H1 (cell line): Measurements from ENCODE around the gene TBC1D13. TPM values are rescaled to one million over a fixed set of nuclear protein-coding genes. Genes with fewer than 3 reads are reported as not detected.

Experiments used
- CTCF ChIA-PET: fragments of 300-600 bp; sonication (Branson Sonifier 250); formaldehyde crosslinking; loops from one replicate; lab custom pipeline; 2021; ENCODE audit not compliant: partially characterized antibody; lab: Charles Lee
- POLR2A ChIA-PET: fragments of 300-600 bp; sonication (Branson Sonifier 250); formaldehyde crosslinking; loops from one replicate; lab custom pipeline; 2021; ENCODE audit warnings: inconsistent platforms; ENCODE audit not compliant: partially characterized antibody; lab: Charles Lee
- DNase-seq, 2 experiments: peaks; one replicate each; pipeline versions ENCODE4 v3.0.0 to v3.0.0-alpha.2; 2010 to 2022; ENCODE audit warnings: low spot score in 2 of 2, low read depth in 1 of 2, mixed read lengths in 1 of 2
- FAIRE-seq: peaks from 2 replicates; lab custom pipeline; 2011; peaks lifted over from hg19 to GRCh38; lab: Jason Lieb, UNC
- H2AFZ ChIP-seq: 2 replicates; pipeline ENCODE4 v1.8.1; 2012; ENCODE audit warnings: low read length, inconsistent platforms
- H2AK5ac ChIP-seq: 2 replicates; pipeline ENCODE4 v1.6.1; 2013; ENCODE audit warnings: low read depth, low read length
- H2BK120ac ChIP-seq: replicated peaks from 2 replicates; pipeline ENCODE3; 2013; ENCODE audit warnings: low read depth, low read length, inconsistent platforms
- H2BK12ac ChIP-seq: 2 replicates; pipeline ENCODE4 v1.6.1; 2013; ENCODE audit warnings: low read depth, low read length
- H2BK15ac ChIP-seq: 2 replicates; pipeline ENCODE4 v1.6.1; 2013; ENCODE audit warnings: low read length
- H2BK20ac ChIP-seq: 2 replicates; pipeline ENCODE4 v1.6.1; 2013; ENCODE audit warnings: low read length
- H2BK5ac ChIP-seq: 2 replicates; pipeline ENCODE4 v1.6.1; 2013; ENCODE audit warnings: low read depth, low read length
- H3K14ac ChIP-seq: 2 replicates; pipeline ENCODE4 v1.6.1; 2013; ENCODE audit warnings: inconsistent platforms; ENCODE audit not compliant: insufficient read length
- H3K18ac ChIP-seq: 2 replicates; pipeline ENCODE4 v1.6.1; 2013; ENCODE audit warnings: low read length; ENCODE audit errors: extremely low read depth
- H3K23ac ChIP-seq: 2 replicates; pipeline ENCODE4 v1.6.1; 2013; ENCODE audit warnings: inconsistent platforms; ENCODE audit not compliant: insufficient read length
- H3K23me2 ChIP-seq: 2 replicates; pipeline ENCODE4 v1.6.1; 2013; ENCODE audit warnings: low read depth, low read length
- H3K27ac ChIP-seq: 2 replicates; pipeline ENCODE4 v1.6.1; 2011; ENCODE audit warnings: low read depth, low read length, inconsistent platforms
- H3K27me3 ChIP-seq, 4 experiments: replicated peaks in 1 of 4; 1 replicate in 1 of 4; 2 replicates in 3 of 4; pipeline versions ENCODE4 v1.6.1 to v1.8.1; 2011 to 2013; ENCODE audit warnings: low read length in 3 of 4, mild to moderate bottlenecking in 3 of 4, inconsistent platforms in 2 of 4, mixed read lengths in 2 of 4, moderate library complexity in 1 of 4; ENCODE audit not compliant: control insufficient read depth in 3 of 4, insufficient read depth in 3 of 4; ENCODE audit errors: extremely low read depth in 1 of 4
- H3K36me3 ChIP-seq, 4 experiments: 2 replicates each; pipeline versions ENCODE4 v1.6.1 to v1.8.1; 2011 to 2013; ENCODE audit warnings: mild to moderate bottlenecking in 4 of 4, low read length in 3 of 4, moderate library complexity in 2 of 4, control low read depth in 1 of 4, inconsistent platforms in 1 of 4; ENCODE audit not compliant: insufficient read depth in 4 of 4, control insufficient read depth in 2 of 4
- H3K4ac ChIP-seq: replicated peaks from 2 replicates; pipeline ENCODE3; 2013; ENCODE audit warnings: low read length, low read depth, mixed read lengths, inconsistent platforms; ENCODE audit not compliant: insufficient read length
- H3K4me1 ChIP-seq, 4 experiments: replicated peaks in 1 of 4; 1 replicate in 1 of 4; 2 replicates in 3 of 4; pipeline versions ENCODE4 v1.6.1 to v1.8.1; 2011 to 2013; ENCODE audit warnings: low read length in 3 of 4, inconsistent platforms in 2 of 4, mixed read lengths in 1 of 4; ENCODE audit not compliant: insufficient read depth in 4 of 4, control insufficient read depth in 3 of 4
- H3K4me2 ChIP-seq, 2 experiments: 2 replicates each; pipeline versions ENCODE4 v1.6.1 to v1.8.1; 2011 to 2013; ENCODE audit warnings: low read depth in 2 of 2, low read length in 2 of 2, control low read depth in 1 of 2, inconsistent platforms in 1 of 2, mild to moderate bottlenecking in 1 of 2; ENCODE audit not compliant: insufficient read depth in 1 of 2
- H3K4me3 ChIP-seq, 4 experiments: fragments of 200-600, 300-600 bp in 1 of 4; sonication (generic), shearing (Covaris generic), sonication (Bioruptor Twin) in 1 of 4; 2 replicates each; pipeline versions ENCODE4 v1.5.1 to v1.8.1; 2011 to 2016; ENCODE audit warnings: low read length in 4 of 4, low read depth in 3 of 4, control low read depth in 2 of 4, inconsistent platforms in 2 of 4, mild to moderate bottlenecking in 2 of 4, mixed read lengths in 1 of 4, moderate library complexity in 1 of 4; ENCODE audit not compliant: insufficient read depth in 2 of 4; ENCODE audit errors: extremely low read depth in 1 of 4
- H3K56ac ChIP-seq: replicated peaks from 2 replicates; pipeline ENCODE3; 2013; ENCODE audit warnings: low read depth, mild to moderate bottlenecking, mixed read lengths, low read length, inconsistent platforms; ENCODE audit not compliant: insufficient read length
- H3K79me1 ChIP-seq: 2 replicates; pipeline ENCODE4 v1.6.1; 2013; ENCODE audit warnings: low read depth, low read length, control low read depth
- H3K79me2 ChIP-seq, 2 experiments: 2 replicates each; pipeline versions ENCODE4 v1.6.1 to v1.8.1; 2012 to 2013; ENCODE audit warnings: low read length in 2 of 2, mild to moderate bottlenecking in 2 of 2, inconsistent platforms in 1 of 2; ENCODE audit not compliant: insufficient read depth in 2 of 2, control insufficient read depth in 1 of 2
- H3K9ac ChIP-seq, 4 experiments: replicated peaks in 1 of 4; 1 replicate in 1 of 4; 2 replicates in 3 of 4; pipeline versions ENCODE4 v1.6.1 to v1.8.1; 2011 to 2013; ENCODE audit warnings: low read depth in 3 of 4, low read length in 3 of 4, control low read depth in 2 of 4, mild to moderate bottlenecking in 2 of 4, moderate library complexity in 2 of 4, inconsistent platforms in 1 of 4; ENCODE audit errors: extremely low read depth in 1 of 4
- H3K9me3 ChIP-seq, 2 experiments: 2 replicates each; pipeline versions ENCODE4 v1.6.1 to v1.8.1; 2012 to 2013; ENCODE audit warnings: mild to moderate bottlenecking in 2 of 2, moderate library complexity in 2 of 2, control low read depth in 1 of 2, inconsistent platforms in 1 of 2, low read depth in 1 of 2, low read length in 1 of 2, mixed read lengths in 1 of 2; ENCODE audit not compliant: insufficient read depth in 2 of 2
- H4K20me1 ChIP-seq, 2 experiments: replicated peaks in 1 of 2; 2 replicates each; pipeline versions ENCODE3 to v1.8.1; 2011 to 2013; ENCODE audit warnings: inconsistent platforms in 2 of 2, low read length in 2 of 2, mild to moderate bottlenecking in 1 of 2; ENCODE audit not compliant: insufficient read depth in 2 of 2, control insufficient read depth in 1 of 2
- H4K5ac ChIP-seq: 2 replicates; pipeline ENCODE4 v1.6.1; 2013; ENCODE audit warnings: low read length, low read depth, mixed read lengths, inconsistent platforms; ENCODE audit not compliant: insufficient read length
- H4K8ac ChIP-seq: 2 replicates; pipeline ENCODE4 v1.8.0; 2013; ENCODE audit warnings: mild to moderate bottlenecking, moderate library complexity, low read length, inconsistent platforms; ENCODE audit not compliant: insufficient read depth; ENCODE audit errors: extremely low read depth
- H4K91ac ChIP-seq: replicated peaks from 2 replicates; pipeline ENCODE3; 2013; ENCODE audit warnings: low read length, mixed read lengths, inconsistent platforms; ENCODE audit not compliant: insufficient read length
- BRCA1 ChIP-seq: IDR thresholded peaks from 2 replicates; pipeline ENCODE4 v1.6.1; 2012; ENCODE audit warnings: low read depth, low read length, improper control_type of control experiment
- CEBPB ChIP-seq: IDR thresholded peaks from 2 replicates; pipeline ENCODE4 v1.6.1; 2012; ENCODE audit warnings: low read depth, low read length
- CHD1 ChIP-seq: IDR thresholded peaks from 2 replicates; pipeline ENCODE4 v1.6.1; 2012; ENCODE audit warnings: low read depth, low read length, improper control_type of control experiment
- JUN ChIP-seq: IDR thresholded peaks from 2 replicates; pipeline ENCODE4 v1.6.1; 2011; ENCODE audit warnings: low read depth, mild to moderate bottlenecking, improper control_type of control experiment, low read length
- KDM1A ChIP-seq: fragments of 200-600, 300-600 bp; sonication (generic); IDR thresholded peaks from 2 replicates; pipeline ENCODE4 v1.7.1; 2016; ENCODE audit warnings: mild to moderate bottlenecking, low read length, borderline replicate concordance
- SIX5 ChIP-seq: IDR thresholded peaks from 2 replicates; pipeline ENCODE4 v1.6.1; 2011; ENCODE audit warnings: mild to moderate bottlenecking, low read depth, low read length
- TCF12 ChIP-seq: IDR thresholded peaks from 2 replicates; pipeline ENCODE4 v1.6.1; 2011; ENCODE audit warnings: low read depth, mild to moderate bottlenecking, low read length
- WGBS, 2 experiments: shearing (Covaris generic) in 1 of 2; methylation state at CpG; one replicate each; pipeline versions ENCODE4 v1.1.6 to v1.1.7; 2013 to 2015; ENCODE audit warnings: low lambda C conversion rate in 2 of 2, mixed read lengths in 2 of 2, inconsistent platforms in 1 of 2, low coverage in 1 of 2, missing lambda C conversion rate in 1 of 2; ENCODE audit not compliant: insufficient replicate concordance in 2 of 2, insufficient coverage in 1 of 2, insufficient read length in 1 of 2; ENCODE audit errors: extremely low coverage in 1 of 2, missing lambda C conversion rate in 1 of 2; 5-methylcytosine and 5-hydroxymethylcytosine counted together
- polyA plus RNA-seq, 7 experiments: library from polyadenylated mRNA; depleted of rRNA in 3 of 7; stranded (reverse) in 5 of 7; unstranded in 2 of 7; fragments of >200 nt in 5 of 7; fragments of 200-250 nt in 2 of 7; gene quantifications; 1 replicate in 5 of 7; 2 replicates in 1 of 7; 4 replicates in 1 of 7; pipeline versions ENCODE4 v1.2.1 to v1.2.3, GENCODE V29; 2011 to 2013; ENCODE audit warnings: missing spikeins in 2 of 7, mixed read lengths in 2 of 7
- total RNA-seq: library from RNA; stranded (reverse); fragmentation: NEBNext Ultra II Directional; extraction: Animal tissue kit (Norgen Biotek cat#: 25700); gene quantifications from 2 replicates; pipeline ENCODE4 v1.2.1, GENCODE V29; 2021
- TF ChIP-seq, protein P1 (sequence below): IDR thresholded peaks from 2 replicates; pipeline ENCODE4 v1.6.1; 2012; ENCODE audit warnings: inconsistent platforms

The TBC1D13 gene
- total and polyA plus RNA-seq, 2 of the 8 experiments (the other 6 are each of a cell fraction or from before 2014, with no cell fraction given): 21.3 to 24.7 TPM

DNA sequence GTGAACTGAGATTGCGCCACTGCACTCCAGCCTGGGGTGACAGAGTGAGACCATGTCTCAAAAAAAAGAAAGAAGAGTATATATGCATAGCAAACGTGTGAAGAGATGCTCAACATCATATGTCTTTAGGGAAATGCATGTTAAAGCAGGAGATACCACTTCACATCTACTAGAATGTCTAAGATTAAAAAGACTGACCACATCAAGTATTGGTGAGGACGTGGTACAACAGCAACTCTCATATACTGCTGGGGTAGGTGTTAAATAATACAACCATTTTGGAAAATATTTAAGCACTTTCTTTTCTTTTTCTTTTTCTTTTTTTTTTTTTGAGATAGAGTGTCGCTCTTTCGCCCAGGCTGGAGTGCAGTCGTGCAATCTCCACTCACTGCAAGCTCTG lies 1.6 kb upstream of the TBC1D13 start:
- no peak overlapping the region for H4K91ac ChIP-seq

More for the DNA sequence above, 1.6 kb upstream of the TBC1D13 start:
- H3K4ac ChIP-seq: no peak overlapping the region
- H2AFZ ChIP-seq: no peak overlapping the region
- no peaks in the 10 kb centered on the region; the same call in 1 of the 2 replicates for H3K79me1 ChIP-seq
- TF ChIP-seq KDM1A (no peak), CHD1 (no peak), SIX5 (no peak), TCF12 (no peak), JUN (no peak), CEBPB (no peak), BRCA1 (no peak)
- TF ChIP-seq, protein P1, sequence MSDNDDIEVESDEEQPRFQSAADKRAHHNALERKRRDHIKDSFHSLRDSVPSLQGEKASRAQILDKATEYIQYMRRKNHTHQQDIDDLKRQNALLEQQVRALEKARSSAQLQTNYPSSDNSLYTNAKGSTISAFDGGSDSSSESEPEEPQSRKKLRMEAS: no peak
- POLR2A ChIA-PET: no interaction called here
- H3K9ac ChIP-seq: no peak overlapping the region
- H2AK5ac ChIP-seq: no peak overlapping the region
- peaks cover 5% of the 10 kb centered on the region; the same call in 1 of the 2 replicates for H3K23me2 ChIP-seq
- peaks cover 0 to 2% (median 0%) of the 10 kb centered on the region in 4 experiments; a peak in 1 of 7 replicates for H3K4me1 ChIP-seq
- H3K36me3 ChIP-seq: no peaks in the 10 kb centered on the region
- no peak overlapping the region for H2BK20ac ChIP-seq
- no peak overlapping the region for H3K56ac ChIP-seq
- H3K4me2 ChIP-seq: no peak overlapping the region
- WGBS, 2 experiments: 89% methylated on average over 6 of the region's 6 CpGs; no CpG with 5 or more reads in 1 of the 2 experiments
- H4K5ac ChIP-seq: no peak overlapping the region
- no peak overlapping the region for H2BK5ac ChIP-seq
- no peak overlapping the region for H2BK12ac ChIP-seq
- H3K14ac ChIP-seq: no peak overlapping the region
- no peak for DNase-seq
- no peak overlapping the region for H2BK15ac ChIP-seq
- H3K9me3 ChIP-seq: no peaks in the 10 kb centered on the region
- H3K27ac ChIP-seq: no peak overlapping the region
- FAIRE-seq: no peak
- H3K23ac ChIP-seq: no peak overlapping the region
- H3K18ac ChIP-seq: no peak overlapping the region
- no peaks in the 10 kb centered on the region for H3K27me3 ChIP-seq
- CTCF ChIA-PET: interaction anchor here (0.8 to 2.6 kb wide), 2 partner anchors 14 to 52 kb away, joined by 3 to 15 read pairs; partner anchors contain the start of gene ZER1
- H4K8ac ChIP-seq: no peak overlapping the region
- no peaks in the 10 kb centered on the region for H4K20me1 ChIP-seq
- H3K4me3 ChIP-seq: no peak overlapping the region
- peaks cover 0 to 7% of the 10 kb centered on the region in 2 experiments; a peak in 1 of 4 replicates for H3K79me2 ChIP-seq
- no peak overlapping the region for H2BK120ac ChIP-seq
